Ecto neural progenitor cell (in vitro differentiated cells): ENCODE measurements around the gene MRPS26.
A peak's percentile ranks its signal among the peaks of the same experiment; 100 is the strongest.
"Not testable (repeated sequence)": the region's sequence is repeated elsewhere in the genome, so short reads cannot be mapped to it uniquely, and the experiment has no call there.

Experiments used
- DNase-seq: peaks from one replicate; pipeline ENCODE4 v3.0.0-alpha.2; 2018; ENCODE audit warnings: low spot score

Gene MRPS26

DNA sequence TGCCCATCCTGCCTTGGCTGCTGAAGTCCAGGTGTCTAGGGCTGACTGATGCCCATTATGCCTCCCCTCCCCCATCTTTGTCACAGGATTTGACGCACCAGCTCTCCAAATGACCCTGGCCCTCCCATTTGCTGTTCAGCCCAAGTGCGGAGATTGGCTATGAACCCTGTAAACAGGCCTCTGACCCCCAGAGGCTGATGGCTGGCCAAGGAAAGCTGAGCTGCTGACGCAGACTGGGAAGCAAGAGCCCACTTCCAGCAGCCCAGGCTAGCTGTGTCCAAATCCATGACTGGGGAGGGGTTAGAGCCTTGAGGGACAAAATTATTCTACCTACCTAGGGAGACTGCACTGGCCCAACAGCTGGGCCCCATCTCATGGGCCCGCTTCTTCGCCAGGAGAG is 3.2 kb upstream of the MRPS26 start:
- DNase-seq = no peak

GRCh38 chr20:3043322-3043721 is 2.5 kb upstream of the MRPS26 start, which contains the start of gene GNRH2:
GNRH2 (plus strand) TSS chr20:3043622; CDS start chr20:3044415, 793 bp downstream.
- DNase-seq = no peak

GRCh38 chr20:3044336-3044965 is 1.4 kb upstream of the MRPS26 start:
- no peak for DNase-seq

DNA sequence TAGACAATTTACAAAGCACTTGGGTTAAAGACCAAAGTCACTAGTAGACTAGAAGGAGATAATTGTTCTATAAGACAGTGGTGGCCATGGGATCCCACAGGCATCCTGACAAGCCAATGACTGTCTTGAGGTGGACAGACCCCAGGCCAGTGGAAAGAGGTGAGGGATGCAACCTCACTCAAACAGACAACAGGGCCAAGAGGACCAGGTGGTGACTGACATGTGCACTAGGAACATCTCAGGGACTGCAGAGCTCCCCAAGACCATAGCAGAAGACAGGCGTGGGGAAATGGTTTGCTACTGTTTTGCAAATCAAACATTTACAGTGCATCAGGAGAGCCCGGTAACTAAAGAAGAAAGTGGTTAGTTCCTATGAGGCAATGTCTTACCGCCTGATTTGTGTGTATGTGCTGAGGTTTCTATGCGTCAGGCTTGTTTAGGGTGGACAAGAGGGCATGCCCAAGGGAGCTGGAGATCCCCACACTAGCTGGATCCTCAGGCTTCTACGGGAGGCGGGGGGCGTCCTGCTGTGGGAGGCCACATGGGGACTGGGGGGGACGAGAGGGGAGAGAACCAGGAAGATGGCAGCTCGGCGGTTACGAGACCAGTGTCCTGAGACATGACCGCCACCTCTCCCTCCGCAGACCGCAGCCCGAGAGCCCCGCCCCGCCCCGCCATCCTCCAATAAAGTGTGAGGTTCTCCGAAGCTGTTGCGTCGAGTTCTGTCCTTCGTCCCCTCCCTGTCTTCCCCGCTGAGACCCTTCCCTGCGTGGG is 623 bp upstream of the MRPS26 start:
- DNase-seq = no peak

GRCh38 chr20:3046677-3047462 is 1.0 kb downstream of the MRPS26 start:
- DNase-seq = no peak

GRCh38 chr20:3047486-3048419 is 1.9 kb downstream of the MRPS26 start:
- no peak for DNase-seq

DNA sequence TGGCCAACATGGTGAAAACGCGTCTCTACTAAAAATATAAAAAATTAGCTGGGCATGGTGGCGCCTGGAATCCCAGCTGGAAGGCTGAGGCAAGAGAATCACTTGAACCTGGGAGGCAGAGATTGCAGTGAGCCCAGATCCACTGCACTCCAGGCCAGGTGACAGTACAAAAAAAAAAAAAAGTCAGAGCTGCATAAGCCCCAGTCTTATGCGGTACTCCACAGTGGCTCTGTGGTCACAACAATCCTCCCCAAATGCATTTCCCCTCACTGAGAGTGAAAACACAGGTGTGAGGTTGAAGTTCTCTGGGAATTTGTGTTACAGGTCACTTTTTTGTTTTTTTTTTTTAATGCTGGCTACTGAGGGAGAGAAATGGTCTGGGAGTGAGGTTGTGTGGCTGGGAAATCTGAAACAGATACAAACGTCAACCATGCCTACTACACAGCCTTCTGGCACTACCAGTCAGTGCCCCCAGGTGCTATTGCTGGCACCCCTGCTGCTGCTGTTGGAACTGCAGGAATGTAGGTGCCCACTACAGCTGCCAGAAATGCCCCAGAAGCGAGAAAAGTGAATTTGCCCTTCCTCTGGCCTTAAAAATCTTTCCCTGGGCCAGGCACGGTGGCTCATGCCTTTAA is 5.7 kb downstream of the MRPS26 start:
- no peak for DNase-seq

DNA sequence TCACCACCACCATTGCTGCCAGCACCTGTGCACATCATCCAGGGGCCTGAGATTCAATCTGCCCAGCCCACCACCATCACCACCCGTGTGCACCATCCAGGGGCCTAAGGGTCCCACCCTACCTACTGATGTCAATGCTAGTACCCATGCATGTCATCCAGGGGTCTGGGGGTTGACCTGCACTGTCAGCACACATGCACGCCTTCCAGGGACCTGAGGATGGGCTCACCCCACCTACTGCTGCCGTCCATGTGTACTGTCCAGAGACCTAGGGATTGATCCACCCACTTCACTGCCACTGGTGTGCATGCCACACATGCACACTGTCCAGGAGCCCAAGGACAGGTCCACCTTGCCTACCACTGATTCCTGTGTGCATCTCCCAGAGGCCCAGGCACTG is 13.6 kb downstream of the MRPS26 start:
- no peak for DNase-seq

- DNase-seq = not testable (repeated sequence)
These were observed 18.3 kb downstream of the MRPS26 start for GRCh38 chr20:3064119-3064518.

DNA sequence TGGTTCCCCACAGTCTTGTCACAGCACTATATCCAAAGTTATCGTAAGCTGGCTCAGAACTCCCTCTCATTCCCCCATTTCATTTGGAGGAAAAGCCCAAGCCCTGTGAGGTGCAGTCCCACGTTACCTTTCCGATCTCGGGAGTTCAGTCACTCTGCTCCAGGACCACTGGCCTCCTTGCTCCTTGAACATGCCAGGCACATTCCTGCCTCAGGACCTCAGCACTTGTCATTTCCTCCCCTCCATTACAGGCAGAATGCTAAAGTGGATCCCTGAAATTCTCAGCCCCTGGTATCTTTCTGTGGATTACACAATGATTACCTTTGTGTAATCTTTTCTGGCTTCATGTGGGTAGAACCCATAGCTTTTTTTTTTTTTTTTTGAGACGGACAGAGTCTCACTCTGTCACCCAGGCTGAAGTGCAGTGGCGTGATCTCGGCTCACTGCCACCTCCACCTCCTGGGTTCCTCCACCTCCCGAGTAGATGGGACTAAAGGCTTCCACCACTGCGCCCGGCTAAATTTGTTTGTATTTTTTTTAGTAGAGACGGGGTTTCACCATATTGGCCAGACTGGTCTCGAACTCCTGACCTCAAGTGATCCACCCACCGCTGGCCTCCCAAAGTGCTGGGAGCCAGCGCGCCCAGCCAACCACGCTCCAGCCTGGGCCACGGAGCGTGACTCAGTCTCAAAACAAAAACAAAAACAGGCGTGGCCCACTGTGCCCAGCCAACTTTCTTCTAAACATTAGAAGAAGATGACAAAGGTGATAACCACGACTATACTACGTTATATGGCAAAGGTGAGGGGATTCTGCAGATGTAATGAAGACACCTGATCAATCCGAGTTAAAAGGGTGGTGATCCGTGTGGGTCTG is 21.5 kb downstream of the MRPS26 start:
- no peak for DNase-seq

- no peak for DNase-seq
These were observed 22.2 kb downstream of the MRPS26 start for GRCh38 chr20:3068075-3068474.

DNA sequence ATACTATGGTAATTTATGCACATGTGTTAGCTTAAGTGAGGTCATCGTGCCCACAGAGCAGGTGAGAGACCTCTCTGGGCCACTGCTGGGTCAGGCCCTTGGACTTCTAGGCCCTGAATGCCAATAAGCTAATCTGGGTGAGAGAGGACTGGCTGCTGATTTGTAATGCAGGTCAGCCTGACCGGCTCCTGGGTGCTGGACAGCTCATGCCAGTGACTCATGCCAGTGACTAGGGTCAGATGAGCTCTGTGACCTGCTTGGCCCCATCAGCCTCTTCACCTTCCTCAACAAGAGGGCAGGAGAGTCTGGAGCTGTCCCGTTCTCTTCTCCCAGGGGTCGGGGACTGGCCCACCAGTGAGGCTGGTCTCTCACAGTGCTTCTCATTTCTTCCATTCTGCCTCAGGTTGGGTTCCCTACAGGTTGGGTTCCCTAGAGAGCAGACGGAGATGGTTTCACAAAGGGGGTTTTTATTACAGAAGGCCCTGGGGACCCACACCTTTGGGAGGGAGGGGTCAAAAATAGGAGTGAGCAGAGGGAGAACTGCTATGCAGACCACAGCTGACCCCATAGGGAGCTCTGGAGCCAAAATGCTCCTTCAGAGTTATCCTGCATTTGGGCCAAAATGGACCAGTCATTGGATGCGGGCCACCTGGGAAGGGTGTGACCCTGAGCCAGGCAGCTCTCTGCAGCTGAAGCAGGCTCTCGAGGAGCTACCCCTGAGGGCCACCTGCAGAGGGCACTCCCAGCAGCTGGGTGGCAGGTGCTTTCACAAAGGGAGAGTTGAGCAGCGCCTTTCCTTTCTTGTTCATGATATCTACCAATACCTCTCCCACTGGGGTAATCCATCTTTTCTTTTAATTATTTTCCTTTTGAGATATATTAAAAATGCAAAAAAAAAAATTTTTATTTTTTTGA is 23.4 kb downstream of the MRPS26 start:
- no peak for DNase-seq

DNA sequence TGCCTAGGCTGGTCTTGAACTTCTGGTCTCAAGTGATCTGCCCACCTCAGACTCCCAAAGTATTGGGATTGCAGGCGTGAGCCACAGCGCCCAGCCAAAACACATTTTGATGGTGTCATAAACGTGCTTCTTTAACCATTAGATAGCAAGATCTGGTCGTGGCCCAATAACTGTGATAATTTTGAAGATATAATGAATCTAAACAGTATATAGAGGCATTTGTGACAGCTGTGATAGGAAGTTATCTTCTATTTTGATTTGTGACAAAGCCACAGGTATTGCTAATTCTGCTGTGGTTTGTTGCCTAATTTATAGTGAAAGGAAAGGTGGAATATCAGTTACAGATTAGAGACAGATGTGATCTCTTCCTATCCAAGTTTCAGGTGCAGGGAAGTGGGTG is 24.9 kb downstream of the MRPS26 start:
- DNase-seq = no peak

GRCh38 chr20:3071266-3071609 is 25.4 kb downstream of the MRPS26 start:
- no peak for DNase-seq

- DNase-seq = peak; percentile 67
These were observed 26.0 kb downstream of the MRPS26 start, which contains the start of gene OXT for GRCh38 chr20:3071610-3072529. OXT (plus strand) TSS chr20:3071620; CDS start chr20:3071656, 36 bp downstream.

DNA sequence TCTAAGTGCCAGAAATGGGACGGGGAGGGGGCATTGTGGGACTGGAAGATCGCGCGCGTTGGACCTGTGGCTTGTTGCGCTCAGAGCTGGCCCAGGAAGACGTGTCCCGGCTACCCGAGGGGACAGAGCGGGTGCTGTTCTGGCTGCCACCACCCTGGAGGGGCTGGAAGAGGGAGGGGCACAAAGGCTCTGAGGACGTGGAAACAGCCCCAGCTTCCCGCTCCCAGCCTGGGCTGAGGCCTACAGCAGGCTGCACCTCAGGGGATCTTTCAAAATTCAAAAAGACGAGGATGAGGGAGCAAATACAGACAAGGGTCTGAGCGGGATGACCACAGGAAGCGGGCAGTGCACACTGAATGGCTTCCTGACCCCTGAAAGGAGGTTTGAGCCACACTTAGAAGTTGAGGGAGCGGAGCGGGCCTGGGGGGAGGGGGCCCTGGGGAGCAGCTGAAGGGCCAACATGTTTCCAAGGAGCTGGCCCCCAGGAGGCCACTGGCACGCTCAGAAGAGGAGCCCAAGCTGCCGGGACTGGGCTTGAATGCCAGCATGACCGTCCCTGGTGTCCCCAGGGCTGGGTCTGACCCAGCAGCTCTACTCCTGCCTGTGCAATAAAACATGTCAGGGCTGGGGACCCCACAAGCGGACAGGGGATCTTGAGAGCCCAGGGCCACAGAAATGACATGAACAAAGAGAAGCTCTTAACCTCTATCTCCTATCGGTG is 26.8 kb downstream of the MRPS26 start:
- no peak for DNase-seq

DNA sequence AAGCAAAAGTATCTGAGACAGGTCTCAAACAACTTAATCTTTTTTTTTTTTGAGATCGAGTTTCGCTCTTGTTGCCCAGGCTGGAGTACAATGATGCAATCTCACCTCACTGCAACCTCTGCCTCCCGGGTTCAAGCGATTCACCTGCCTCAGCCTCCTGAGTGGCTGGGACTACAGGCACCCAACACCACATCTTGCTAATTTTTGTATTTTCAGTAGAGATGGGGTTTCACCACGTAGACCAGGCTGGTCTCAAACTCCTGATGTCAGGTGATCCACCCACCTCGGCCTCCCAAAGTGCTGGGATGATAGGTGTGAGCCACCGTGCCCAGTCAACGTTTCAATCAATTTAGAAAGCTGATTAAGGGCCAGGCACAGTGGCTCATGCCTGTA is 27.4 kb downstream of the MRPS26 start:
- DNase-seq = not testable (repeated sequence)
